SK-N-SH (cell line): Measurements from ENCODE around the gene LSP1. TPM values are rescaled to one million over a fixed set of nuclear protein-coding genes. Genes with fewer than 3 reads are reported as not detected.

Experiments
- CTCF ChIA-PET: fragments of 300-600, 350-600 bp; formaldehyde crosslinking; extraction: SDS; loops from one replicate; lab custom pipeline; 2021; lab: Yijun Ruan, JAX
- POLR2A ChIA-PET: fragments of 350-600 bp; sonication (Branson Sonifier 250); formaldehyde crosslinking; extraction: SDS; loops from one replicate; lab custom pipeline; 2020; ENCODE audit warnings: antibody characterized with exemption, inconsistent platforms; lab: Yijun Ruan, JAX
- DNase-seq: peaks from one replicate; pipeline ENCODE4 v3.0.0; 2012
- H2AFZ ChIP-seq: fragments of 200-600 bp; sonication (generic); 2 replicates; pipeline ENCODE4 v1.8.1; 2016; ENCODE audit warnings: antibody characterized with exemption, mild to moderate bottlenecking, low read depth
- H3F3A ChIP-seq: fragments of 200-600 bp; sonication (generic); replicated peaks from 2 replicates; pipeline ENCODE3; 2016; ENCODE audit warnings: antibody characterized with exemption, mild to moderate bottlenecking; ENCODE audit not compliant: insufficient read depth
- H3K27ac ChIP-seq, 2 experiments: fragments of 200-500 bp in 1 of 2; fragments of 200-600 bp in 1 of 2; sonication (Bioruptor generic) in 1 of 2; sonication (generic), shearing (Covaris generic) in 1 of 2; 2 replicates each; pipeline versions ENCODE4 v1.5.1 to v1.6.1; 2014 to 2016; ENCODE audit warnings: low read depth in 2 of 2, inconsistent platforms in 1 of 2, low read length in 1 of 2, mild to moderate bottlenecking in 1 of 2, mixed read lengths in 1 of 2
- H3K27me3 ChIP-seq: fragments of 200-600 bp; sonication (generic), shearing (Covaris generic); 2 replicates; pipeline ENCODE4 v1.6.1; 2016; ENCODE audit warnings: mixed run types; ENCODE audit not compliant: insufficient read depth
- H3K36me3 ChIP-seq, 2 experiments: fragments of 200-500 bp in 1 of 2; fragments of 200-600 bp in 1 of 2; sonication (Bioruptor generic) in 1 of 2; sonication (generic) in 1 of 2; replicated peaks in 1 of 2; 2 replicates each; pipeline versions ENCODE3 to v1.5.1; 2014 to 2016; ENCODE audit warnings: low read length in 1 of 2, mild to moderate bottlenecking in 1 of 2; ENCODE audit not compliant: insufficient read depth in 2 of 2, control insufficient read depth in 1 of 2
- H3K4me1 ChIP-seq, 2 experiments: fragments of 200-500 bp in 1 of 2; fragments of 200-600 bp in 1 of 2; sonication (Bioruptor generic) in 1 of 2; sonication (generic), shearing (Covaris generic) in 1 of 2; 2 replicates each; pipeline versions ENCODE4 v1.5.1 to v1.6.1; 2014 to 2016; ENCODE audit warnings: low read depth in 1 of 2, low read length in 1 of 2, mixed run types in 1 of 2; ENCODE audit not compliant: insufficient read depth in 2 of 2, control insufficient read depth in 1 of 2
- H3K4me2 ChIP-seq: fragments of 200-600 bp; sonication (generic), shearing (Covaris generic); 2 replicates; pipeline ENCODE4 v1.6.1; 2017; ENCODE audit warnings: mixed run types
- H3K4me3 ChIP-seq, 2 experiments: fragments of 200-500 bp in 1 of 2; fragments of 200-600 bp in 1 of 2; sonication (Bioruptor generic) in 1 of 2; sonication (generic), shearing (Covaris generic) in 1 of 2; 2 replicates each; pipeline versions ENCODE4 v1.5.1 to v1.8.1; 2014 to 2016; ENCODE audit warnings: low read depth in 2 of 2, inconsistent platforms in 1 of 2, low read length in 1 of 2, mild to moderate bottlenecking in 1 of 2, mixed read lengths in 1 of 2, moderate library complexity in 1 of 2
- H3K79me2 ChIP-seq: fragments of 200-600 bp; sonication (generic); 2 replicates; pipeline ENCODE4 v1.8.1; 2017; ENCODE audit warnings: mild to moderate bottlenecking; ENCODE audit not compliant: insufficient read depth
- H3K9ac ChIP-seq: fragments of 200-600 bp; sonication (generic); 2 replicates; pipeline ENCODE4 v1.6.1; 2017; ENCODE audit warnings: mixed run types
- H3K9me2 ChIP-seq: fragments of 200-600 bp; sonication (generic); 2 replicates; pipeline ENCODE4 v1.6.1; 2017; ENCODE audit warnings: mixed run types
- H3K9me3 ChIP-seq: fragments of 200-600 bp; sonication (generic); 2 replicates; pipeline ENCODE4 v1.6.1; 2017; ENCODE audit warnings: mixed run types, mild to moderate bottlenecking, moderate library complexity
- H4K20me1 ChIP-seq: fragments of 200-600 bp; sonication (generic); 2 replicates; pipeline ENCODE4 v1.6.1; 2017; ENCODE audit warnings: mild to moderate bottlenecking, mixed run types; ENCODE audit not compliant: insufficient read depth
- EP300 ChIP-seq, 2 experiments: IDR thresholded peaks; 2 replicates each; pipeline versions ENCODE4 v1.4.0 to v1.6.1; 2012; ENCODE audit warnings: borderline replicate concordance in 1 of 2, low read depth in 1 of 2, low read length in 1 of 2
- EZH2phosphoT487 ChIP-seq: fragments of 200-600 bp; sonication (generic); IDR thresholded peaks from 2 replicates; pipeline ENCODE4 v1.6.1; 2017; ENCODE audit warnings: low read depth, mixed run types, mild to moderate bottlenecking, antibody characterized with exemption, moderate library complexity, borderline replicate concordance
- FOSL2 ChIP-seq: IDR thresholded peaks from 2 replicates; pipeline ENCODE4 v1.4.0; 2012; ENCODE audit warnings: low read depth, mild to moderate bottlenecking, moderate library complexity, borderline replicate concordance
- FOXM1 ChIP-seq: IDR thresholded peaks from 2 replicates; pipeline ENCODE4 v1.4.0; 2012; ENCODE audit warnings: low read depth, mild to moderate bottlenecking
- GATA2 ChIP-seq: sonication (generic); formaldehyde crosslinking; IDR thresholded peaks from 2 replicates; pipeline ENCODE4 v1.5.0; 2020; ENCODE audit warnings: mild to moderate bottlenecking, missing genetic modification reagents
- JUND ChIP-seq: IDR thresholded peaks from 2 replicates; pipeline ENCODE4 v1.4.0; 2012
- POLR2AphosphoS5 ChIP-seq: IDR thresholded peaks from 2 replicates; pipeline ENCODE4 v1.6.1; 2012; ENCODE audit warnings: low read depth, low read length
- SMC3 ChIP-seq: IDR thresholded peaks from 2 replicates; pipeline ENCODE4 v1.6.1; 2012; ENCODE audit warnings: low read depth, low read length, improper control_type of control experiment
- TEAD4 ChIP-seq: IDR thresholded peaks from 2 replicates; pipeline ENCODE4 v1.4.0; 2012; ENCODE audit warnings: mild to moderate bottlenecking, borderline replicate concordance; ENCODE audit not compliant: insufficient read depth
- whole genome bisulfite sequencing: methylation state at CpG from one replicate; pipeline ENCODE4 v1.1.6; 2017; ENCODE audit warnings: low lambda C conversion rate; 5-methylcytosine and 5-hydroxymethylcytosine counted together
- polyA plus RNA-seq, 3 experiments: library from polyadenylated mRNA; depleted of rRNA; stranded (reverse); fragments of >200 nt; gene quantifications; 2 replicates each; pipeline ENCODE4 v1.2.3, GENCODE V29; 2012
- TF ChIP-seq, protein P1 (sequence below): IDR thresholded peaks from 2 replicates; pipeline ENCODE4 v1.4.0; 2012; ENCODE audit warnings: low read depth, borderline replicate concordance
- TF ChIP-seq, protein P2 (sequence below): fragments of 150-350 bp; IDR thresholded peaks from 2 replicates; pipeline ENCODE4 v1.6.1; 2016; ENCODE audit warnings: mild to moderate bottlenecking, low read depth, low read length

LSP1 gene
- polyA plus RNA-seq, 1 of the 3 experiments (the other 2 are of a cell fraction), result 0.38 TPM

DNA sequence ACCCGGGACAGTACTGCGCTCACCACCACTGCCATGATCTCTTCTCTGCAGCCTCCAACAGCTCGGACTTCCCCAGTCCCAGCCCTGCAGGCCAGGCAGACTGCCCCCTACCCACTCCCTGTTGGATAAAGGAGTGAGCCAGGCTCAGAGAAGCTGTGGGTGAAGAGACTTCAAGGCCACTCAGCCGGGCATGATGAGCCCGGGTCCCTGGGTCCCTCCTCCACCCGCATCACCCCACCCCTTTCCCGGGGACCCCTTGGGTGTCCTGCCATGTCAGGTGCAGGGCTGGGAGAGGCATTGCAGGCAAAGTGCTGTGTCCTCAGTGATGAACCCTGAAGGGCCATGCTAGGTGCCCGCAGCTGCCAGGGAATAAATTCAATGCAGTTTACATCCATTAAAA is 14.5 kb downstream of the LSP1 start:
- Histone ChIP-seq H3F3A (no peaks in the 10 kb centered on the region), H3K79me2 (no peaks in the 10 kb centered on the region), H3K9me2 (no peaks in the 10 kb centered on the region), H3K9me3 (no peaks in the 10 kb centered on the region), H3K9ac (no peak overlapping the region), H2AFZ (no peak overlapping the region), H4K20me1 (no peaks in the 10 kb centered on the region), H3K27me3 (no peaks in the 10 kb centered on the region), H3K27ac (no peak overlapping the region), H3K4me2 (no peak overlapping the region), H3K4me1 (peaks cover 18 to 44% of the 10 kb centered on the region in 2 experiments; a peak in 3 of 4 replicates), H3K4me3 (no peak overlapping the region), H3K36me3 (no peaks in the 10 kb centered on the region)
- WGBS, result 52% methylated on average over 6 of the region's 8 CpGs
- POLR2A ChIA-PET, result no interaction called here
- no peak for TF ChIP-seq FOSL2
- no peak for TF ChIP-seq EZH2phosphoT487
- no peak for TF ChIP-seq EP300 (IDR thresholded peaks at IDR 0.05; ENCODE audit: borderline replicate concordance in 1 of 2, low read depth in 1 of 2, low read length in 1 of 2)
- TF ChIP-seq TEAD4, result no peak
- no peak for TF ChIP-seq SMC3
- DNase-seq, result no peak
- CTCF ChIA-PET, result interaction anchor here (0.7 to 2.4 kb wide), 6 partner anchors 15 to 214 kb away, joined by 3 to 11 read pairs (median 4); no protein-coding TSS in a partner anchor

DNA sequence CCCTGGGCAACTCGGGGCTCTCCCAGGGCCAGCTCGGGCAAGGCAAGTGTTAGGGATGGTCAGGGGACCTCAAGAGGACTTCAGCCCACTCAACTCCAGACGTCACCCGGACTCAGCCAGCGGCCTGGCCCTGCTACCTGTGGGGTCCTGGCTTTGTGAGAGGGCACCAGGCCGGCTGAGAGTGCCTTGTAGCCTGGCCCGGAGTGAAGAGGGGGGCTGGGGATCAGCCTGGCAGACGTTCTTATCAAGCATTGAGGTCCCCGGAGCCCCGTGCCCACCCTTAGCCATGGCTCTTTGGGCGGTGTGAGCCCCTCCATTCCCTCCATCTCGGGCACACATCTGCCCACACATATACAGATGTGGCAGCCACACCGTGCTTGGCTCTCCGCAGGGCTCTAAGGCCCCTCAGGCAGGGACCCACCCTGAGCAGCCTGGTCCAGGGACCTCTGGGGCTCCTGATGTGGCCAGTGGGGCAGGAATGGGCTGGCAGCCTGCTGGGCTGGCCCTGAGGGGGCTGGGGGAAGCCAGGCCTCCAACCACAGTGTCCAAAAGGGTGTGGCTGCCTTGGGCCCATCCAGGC is 15.3 kb downstream of the LSP1 start:
- H3K9me3 ChIP-seq, result no peaks in the 10 kb centered on the region
- POLR2A ChIA-PET, result no interaction called here
- no peak overlapping the region for H3K4me2 ChIP-seq
- H3K27me3 ChIP-seq, result no peaks in the 10 kb centered on the region
- no peak overlapping the region for H3K4me3 ChIP-seq
- CTCF ChIA-PET, result interaction anchor here (1.1 to 1.5 kb wide), 2 partner anchors 14 to 215 kb away, joined by 3 to 4 read pairs; no protein-coding TSS in a partner anchor
- H3K36me3 ChIP-seq, result no peaks in the 10 kb centered on the region
- DNase-seq, result no peak
- H3K9ac ChIP-seq, result no peak overlapping the region
- H3K4me1 ChIP-seq, result peaks cover 15 to 45% of the 10 kb centered on the region in 2 experiments; a peak in 3 of 4 replicates
- no peaks in the 10 kb centered on the region for H4K20me1 ChIP-seq
- TF ChIP-seq, protein P1, sequence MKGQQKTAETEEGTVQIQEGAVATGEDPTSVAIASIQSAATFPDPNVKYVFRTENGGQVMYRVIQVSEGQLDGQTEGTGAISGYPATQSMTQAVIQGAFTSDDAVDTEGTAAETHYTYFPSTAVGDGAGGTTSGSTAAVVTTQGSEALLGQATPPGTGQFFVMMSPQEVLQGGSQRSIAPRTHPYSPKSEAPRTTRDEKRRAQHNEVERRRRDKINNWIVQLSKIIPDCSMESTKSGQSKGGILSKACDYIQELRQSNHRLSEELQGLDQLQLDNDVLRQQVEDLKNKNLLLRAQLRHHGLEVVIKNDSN, result no peak
- TF ChIP-seq FOXM1 (no peak), JUND (no peak), POLR2AphosphoS5 (no peak), GATA2 (CRISPR knock-in tag) (no peak), EP300 (IDR thresholded peaks at IDR 0.05; ENCODE audit: borderline replicate concordance in 1 of 2, low read depth in 1 of 2, low read length in 1 of 2) (no peak)
- TF ChIP-seq, protein P2, sequence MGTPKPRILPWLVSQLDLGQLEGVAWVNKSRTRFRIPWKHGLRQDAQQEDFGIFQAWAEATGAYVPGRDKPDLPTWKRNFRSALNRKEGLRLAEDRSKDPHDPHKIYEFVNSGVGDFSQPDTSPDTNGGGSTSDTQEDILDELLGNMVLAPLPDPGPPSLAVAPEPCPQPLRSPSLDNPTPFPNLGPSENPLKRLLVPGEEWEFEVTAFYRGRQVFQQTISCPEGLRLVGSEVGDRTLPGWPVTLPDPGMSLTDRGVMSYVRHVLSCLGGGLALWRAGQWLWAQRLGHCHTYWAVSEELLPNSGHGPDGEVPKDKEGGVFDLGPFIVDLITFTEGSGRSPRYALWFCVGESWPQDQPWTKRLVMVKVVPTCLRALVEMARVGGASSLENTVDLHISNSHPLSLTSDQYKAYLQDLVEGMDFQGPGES, result no peak
- no peak overlapping the region for H2AFZ ChIP-seq
- 74% methylated on average over 3 of the region's 14 CpGs for WGBS
- H3K27ac ChIP-seq, result no peak overlapping the region; a peak in 1 of 4 replicates
- no peaks in the 10 kb centered on the region for H3K79me2 ChIP-seq
- H3F3A ChIP-seq, result no peaks in the 10 kb centered on the region
- no peaks in the 10 kb centered on the region for H3K9me2 ChIP-seq
